GM12864 (cell line): ENCODE results near the gene CENPS.
"Not testable (repeated sequence)": the region's sequence is repeated elsewhere in the genome, so short reads cannot be mapped to it uniquely, and the experiment has no call there.

Experiments
- DNase-seq: peaks from one replicate; pipeline ENCODE4 v3.0.0-alpha.2; 2011; ENCODE audit warnings: low read depth
- H3K4me3 ChIP-seq: 2 replicates; pipeline ENCODE4 v1.5.1; 2011; ENCODE audit warnings: mild to moderate bottlenecking, low read depth, low read length, control low read depth
- TF ChIP-seq, protein P1 (sequence below): IDR thresholded peaks from 2 replicates; pipeline ENCODE4 v1.5.1; 2011; ENCODE audit warnings: low read depth, mild to moderate bottlenecking, moderate library complexity, low read length, control low read depth, inconsistent platforms; ENCODE audit errors: missing control alignments

Gene CENPS

DNA sequence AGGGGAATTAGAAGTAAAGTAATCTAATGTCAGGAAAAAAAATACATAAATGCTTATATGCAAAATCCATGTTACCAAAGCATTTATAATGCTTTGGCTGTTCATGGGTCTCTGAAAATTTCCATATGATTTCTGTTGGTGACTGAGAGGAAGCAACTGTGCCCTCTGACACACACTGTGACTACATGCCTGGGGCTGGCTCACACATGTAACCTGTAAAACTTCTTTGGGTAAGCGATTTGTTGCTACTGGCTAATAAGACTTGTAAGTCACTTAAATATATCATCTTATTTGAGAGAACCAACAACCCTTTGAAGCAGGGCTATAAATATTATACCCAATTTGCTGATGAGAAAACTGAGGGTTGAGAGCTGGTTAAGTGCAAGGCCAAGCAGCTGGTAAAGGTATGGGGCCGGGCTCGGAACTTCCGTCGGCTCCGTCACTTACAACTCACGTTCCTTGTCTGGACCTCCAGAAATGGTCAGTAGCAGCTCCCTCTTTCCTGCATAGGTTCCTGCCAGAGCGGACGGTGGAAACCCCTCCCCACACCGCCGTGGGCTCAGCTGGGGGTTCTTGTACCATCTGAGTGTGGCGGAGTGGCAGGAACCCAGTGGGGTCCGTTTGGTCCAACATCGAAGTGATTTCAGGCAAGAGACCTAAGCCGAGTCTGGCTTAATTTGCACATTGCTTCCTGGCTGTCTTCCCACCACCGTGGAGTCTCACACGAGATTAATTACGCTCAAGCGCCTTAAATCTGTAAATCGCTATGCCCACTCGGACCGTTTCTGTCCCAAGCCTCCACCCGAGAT lies 41.4 kb downstream of the CENPS start:
- peak overlapping the region; percentile 69 for H3K4me3 ChIP-seq
- TF ChIP-seq, protein P1, sequence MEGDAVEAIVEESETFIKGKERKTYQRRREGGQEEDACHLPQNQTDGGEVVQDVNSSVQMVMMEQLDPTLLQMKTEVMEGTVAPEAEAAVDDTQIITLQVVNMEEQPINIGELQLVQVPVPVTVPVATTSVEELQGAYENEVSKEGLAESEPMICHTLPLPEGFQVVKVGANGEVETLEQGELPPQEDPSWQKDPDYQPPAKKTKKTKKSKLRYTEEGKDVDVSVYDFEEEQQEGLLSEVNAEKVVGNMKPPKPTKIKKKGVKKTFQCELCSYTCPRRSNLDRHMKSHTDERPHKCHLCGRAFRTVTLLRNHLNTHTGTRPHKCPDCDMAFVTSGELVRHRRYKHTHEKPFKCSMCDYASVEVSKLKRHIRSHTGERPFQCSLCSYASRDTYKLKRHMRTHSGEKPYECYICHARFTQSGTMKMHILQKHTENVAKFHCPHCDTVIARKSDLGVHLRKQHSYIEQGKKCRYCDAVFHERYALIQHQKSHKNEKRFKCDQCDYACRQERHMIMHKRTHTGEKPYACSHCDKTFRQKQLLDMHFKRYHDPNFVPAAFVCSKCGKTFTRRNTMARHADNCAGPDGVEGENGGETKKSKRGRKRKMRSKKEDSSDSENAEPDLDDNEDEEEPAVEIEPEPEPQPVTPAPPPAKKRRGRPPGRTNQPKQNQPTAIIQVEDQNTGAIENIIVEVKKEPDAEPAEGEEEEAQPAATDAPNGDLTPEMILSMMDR: no peak
- no peak for DNase-seq

DNA sequence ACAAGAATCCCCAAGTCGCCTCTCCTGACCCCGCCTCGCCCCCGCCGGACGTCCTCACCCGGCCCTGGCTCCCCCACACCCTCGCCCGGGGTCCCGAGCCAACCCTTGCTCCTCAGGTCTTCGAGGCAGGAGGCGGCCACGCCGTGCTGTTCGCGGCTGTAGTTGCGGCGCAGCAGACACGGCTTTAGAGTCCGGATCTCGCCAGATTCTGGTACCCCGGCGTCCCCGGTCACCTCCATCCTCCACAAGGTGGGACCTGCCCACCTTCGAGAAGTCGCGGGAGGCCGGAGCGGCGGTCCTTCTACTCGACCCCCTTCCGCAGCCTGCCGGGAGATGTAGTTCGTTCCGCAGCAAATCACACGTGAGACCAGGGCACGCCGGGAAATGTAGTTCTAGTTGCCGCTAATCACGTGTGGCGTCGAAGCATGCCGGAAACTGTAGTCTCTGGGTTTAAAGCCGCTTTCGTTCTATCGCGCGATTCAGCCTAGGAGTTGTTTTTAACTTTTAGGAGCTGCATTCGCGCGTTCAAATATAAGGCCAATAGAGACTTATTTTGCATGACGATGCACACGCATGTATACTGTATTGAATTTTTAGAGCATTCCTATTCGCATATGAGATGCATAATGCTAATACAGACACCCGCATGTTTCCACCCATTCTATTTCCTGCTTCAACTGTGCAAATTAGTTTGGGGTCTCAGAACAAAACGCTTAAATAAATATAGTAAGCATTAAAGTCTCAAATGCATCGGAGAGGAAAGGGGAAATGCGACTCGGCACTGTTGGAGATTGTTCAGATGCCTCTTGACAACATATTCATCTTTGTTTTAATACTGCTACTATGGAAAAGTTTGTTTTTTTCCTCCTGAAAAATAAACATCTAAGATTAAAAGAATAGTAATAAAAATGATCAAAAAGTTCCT lies 42.2 kb downstream of the CENPS start, which contains the start of gene DFFA:
Gene DFFA (minus strand): TSS at position 310 of the 925 bp plus-strand sequence. CDS start 71 bp downstream, at position 239.
- peak; percentile 96 for DNase-seq
- H3K4me3 ChIP-seq: peak within 1 kb of the TSS; percentile 69
- TF ChIP-seq, protein P1: no peak

DNA sequence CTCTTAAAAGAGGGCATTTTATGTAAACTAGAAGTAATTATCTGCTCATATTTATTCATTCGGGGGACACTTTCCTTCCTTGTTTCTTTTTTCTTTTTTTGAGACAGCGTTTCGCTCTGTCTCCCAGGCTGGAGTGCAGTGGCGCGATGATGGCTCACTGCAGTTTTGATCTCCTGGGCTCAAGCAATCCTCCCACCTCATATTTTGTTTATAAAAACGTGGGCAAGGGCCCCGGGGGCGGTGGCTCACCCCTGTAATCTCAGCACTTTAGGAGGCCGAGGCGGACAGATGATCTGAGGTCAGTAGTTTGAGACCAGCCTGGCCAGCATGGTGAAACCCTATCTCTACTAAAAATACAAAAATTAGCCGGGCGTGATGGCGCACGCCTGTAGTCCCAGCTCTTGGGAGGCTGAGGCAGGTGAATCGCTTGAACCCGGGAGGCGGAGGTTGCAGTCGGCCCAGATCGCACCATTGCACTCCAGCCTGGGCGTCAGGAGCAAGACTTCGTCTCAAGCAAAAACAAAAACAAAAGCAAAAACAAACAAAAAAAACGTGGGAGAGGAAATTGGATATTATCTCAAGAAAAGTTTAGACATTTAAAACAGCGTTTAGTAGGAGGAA lies 43.0 kb downstream of the CENPS start:
- H3K4me3 ChIP-seq: peak overlapping the region; percentile 69
- no peak for DNase-seq

DNA sequence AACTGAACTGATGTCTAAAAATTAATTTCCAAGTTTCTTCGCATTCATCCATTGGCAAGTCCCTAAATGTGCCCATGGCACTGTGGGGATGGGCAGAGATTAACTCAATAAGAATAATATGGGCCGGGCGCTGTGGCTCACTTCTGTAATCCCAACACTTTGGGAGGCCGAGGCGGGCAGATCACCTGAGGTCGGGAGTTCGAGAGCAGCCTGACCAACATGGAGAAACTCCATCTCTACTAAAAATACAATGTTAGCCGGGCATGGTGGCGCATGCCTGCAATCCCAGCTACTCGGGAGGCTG lies 44.0 kb downstream of the CENPS start:
- DNase-seq: not testable (repeated sequence)
- peak overlapping the region; percentile 58; the same call in 1 of the 2 replicates for H3K4me3 ChIP-seq

More for the DNA sequence above, 43.0 kb downstream of the CENPS start:
- TF ChIP-seq, protein P1: no peak

DNA sequence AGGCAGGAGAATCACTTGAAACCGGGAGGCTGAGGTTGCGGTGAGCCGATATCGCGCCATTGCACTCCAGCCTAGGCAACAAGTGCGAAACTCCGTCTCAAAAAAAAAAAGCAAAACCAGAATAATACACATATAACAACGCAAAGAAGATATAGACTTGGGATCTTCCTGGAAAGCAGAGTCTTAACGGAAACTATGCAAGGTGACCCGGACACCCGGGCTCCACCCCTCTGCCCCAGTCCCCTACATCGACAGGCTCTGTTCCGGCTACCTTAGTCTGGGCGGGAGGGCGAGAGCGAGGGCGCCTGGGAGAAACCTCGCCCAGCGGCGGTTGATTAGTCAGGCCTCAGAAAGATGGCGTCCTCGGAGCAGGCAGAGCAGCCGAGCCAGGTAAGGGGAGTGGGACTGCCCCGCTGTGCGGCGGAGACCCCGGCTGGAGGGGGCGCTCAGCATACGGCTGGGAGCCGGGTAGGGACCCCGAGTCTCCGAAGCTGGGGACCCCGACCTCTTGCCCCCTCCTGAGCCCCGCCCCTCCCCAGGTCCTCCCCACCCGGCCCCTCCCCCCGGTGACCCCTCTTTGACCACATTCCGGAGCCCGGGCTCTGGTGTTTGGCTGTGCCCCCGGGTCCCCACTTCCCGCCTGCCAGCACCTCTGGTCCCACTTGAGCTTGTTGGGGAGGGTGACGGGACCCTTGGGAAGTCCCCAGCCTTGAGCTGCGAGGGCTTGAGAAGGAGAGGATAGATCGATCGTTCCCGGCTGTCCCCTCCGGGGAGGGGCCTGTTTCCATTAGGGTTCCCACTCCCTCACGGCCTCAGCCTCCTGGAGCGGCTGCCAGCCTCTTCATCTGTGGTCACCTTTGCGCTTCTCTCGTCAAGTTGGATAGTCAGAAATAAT lies 44.6 kb downstream of the CENPS start, which contains the start of gene PEX14:
Gene PEX14 (plus strand): TSS at position 338 of the 895 bp plus-strand sequence. CDS start 17 bp downstream, at position 355.
- TF ChIP-seq, protein P1: no peak
- DNase-seq: peak; percentile 72
- H3K4me3 ChIP-seq: peak within 1 kb of the TSS; percentile 58

DNA sequence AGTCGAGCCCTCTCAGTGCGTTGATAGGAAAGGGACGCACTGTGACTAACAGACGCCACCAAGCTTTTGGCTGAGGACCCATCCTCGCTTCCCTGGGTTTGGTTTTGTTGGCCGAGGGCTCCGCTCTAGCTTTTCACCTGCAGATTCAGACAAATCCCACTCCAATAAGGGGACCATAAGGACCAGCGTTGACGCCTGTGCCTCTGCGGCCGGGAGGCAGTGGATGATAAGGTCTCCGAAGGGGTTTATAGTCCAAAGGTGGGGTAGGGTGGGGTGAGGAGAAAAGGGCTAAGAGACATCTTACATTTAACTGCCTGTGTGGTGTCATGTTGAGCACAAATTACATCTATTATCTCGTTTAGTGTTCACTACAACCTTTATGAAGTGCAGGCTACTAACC lies 45.3 kb downstream of the CENPS start:
- peak overlapping the region; percentile 58 for H3K4me3 ChIP-seq
- TF ChIP-seq, protein P1: no peak
- DNase-seq: no peak
